ENCODE data around the gene ATP5IF1. TPM values are rescaled to one million over a fixed set of nuclear protein-coding genes. Genes with fewer than 3 reads are reported as not detected.

Gene ATP5IF1
- total RNA-seq, 8 experiments from 2014 or later: 236 to 466 (median 385) TPM

- in situ Hi-C loops (cut with MboI; ENCODE audit: low pct_unique_long_range_greater_than_20kb in 2 of 9, low sequenced_read_pairs in 9 of 9, unreplicated experiment in 9 of 9): no loop called here
- Histone ChIP-seq H3K4me1 (replicated peaks in 1 of 2) (peaks cover 7 to 11% of the 10 kb centered on the region in 2 donors), H3K4me3 (no peak overlapping the region), H3K27ac (no peak overlapping the region)
- WGBS, 10 experiments: 72 to 100% (median 94%) methylated on average over 1 to 12 of the region's 13 CpGs; no CpG with 5 or more reads in 1 of the 10 experiments
- ATAC-seq (replicated peaks in 6 of 8): no peak
Observed at GRCh38 chr1:28244549-28245251, 8.8 kb downstream of the ATP5IF1 start.

- no peak for ATAC-seq (replicated peaks in 6 of 8)
- in situ Hi-C loops (cut with MboI; ENCODE audit: low pct_unique_long_range_greater_than_20kb in 2 of 9, low sequenced_read_pairs in 9 of 9, unreplicated experiment in 9 of 9): no loop called here
- Histone ChIP-seq H3K27ac (no peak overlapping the region), H3K4me1 (replicated peaks in 1 of 2) (peaks cover 7 to 13% of the 10 kb centered on the region in 2 donors), H3K4me3 (peak overlapping the region; percentile 36 to 61 (median 46))
- WGBS, 10 experiments: 0 to 77% (median 40%) methylated on average over 2 to 11 of the region's 11 CpGs
Observed at GRCh38 chr1:28246427-28246832, 10.5 kb downstream of the ATP5IF1 start.

- no peak for ATAC-seq (replicated peaks in 6 of 8)
Observed at GRCh38 chr1:28247612-28248272, 11.8 kb downstream of the ATP5IF1 start.

GRCh38 chr1:28248273-28249012 lies 12.5 kb downstream of the ATP5IF1 start:
- peak overlapping the region in 1 of 2 donors; percentile 0 for H3K27ac ChIP-seq
- peaks cover 7 to 13% of the 10 kb centered on the region in 2 donors for H3K4me1 ChIP-seq (replicated peaks in 1 of 2)
- H3K4me3 ChIP-seq: peak overlapping the region in 4 of 5 donors; percentile 3 to 21 (median 12)
- 0 to 13% (median 2%) methylated on average over 2 to 11 of the region's 12 CpGs; no CpG with 5 or more reads in 1 of the 10 experiments for WGBS, 10 experiments
- in situ Hi-C loops (cut with MboI; ENCODE audit: low pct_unique_long_range_greater_than_20kb in 2 of 9, low sequenced_read_pairs in 9 of 9, unreplicated experiment in 9 of 9): no loop called here
- peak; percentile 7 to 43 (median 12) for ATAC-seq (replicated peaks in 6 of 8)

More at GRCh38 chr1:28247612-28248272, 11.8 kb downstream of the ATP5IF1 start:
- in situ Hi-C loops (cut with MboI; ENCODE audit: low pct_unique_long_range_greater_than_20kb in 2 of 9, low sequenced_read_pairs in 9 of 9, unreplicated experiment in 9 of 9): no loop called here
- Histone ChIP-seq H3K27ac (no peak overlapping the region), H3K4me1 (replicated peaks in 1 of 2) (peaks cover 7 to 13% of the 10 kb centered on the region in 2 donors), H3K4me3 (peak overlapping the region in 3 of 5 donors; percentile 17 to 51 (median 20))
- 20 to 82% (median 64%) methylated on average over 1 to 11 of the region's 11 CpGs for WGBS, 10 experiments

GRCh38 chr1:28249013-28249865 lies 13.3 kb downstream of the ATP5IF1 start:
- H3K4me1 ChIP-seq (replicated peaks in 1 of 2): peaks cover 7 to 13% of the 10 kb centered on the region in 2 donors
- peak overlapping the region in 3 of 5 donors; percentile 11 to 21 (median 12) for H3K4me3 ChIP-seq
- in situ Hi-C loops (cut with MboI; ENCODE audit: low pct_unique_long_range_greater_than_20kb in 2 of 9, low sequenced_read_pairs in 9 of 9, unreplicated experiment in 9 of 9): no loop called here
- H3K27ac ChIP-seq: peak overlapping the region; percentile 55 to 75
- WGBS, 10 experiments: 0 to 40% (median 23%) methylated on average over 1 to 3 of the region's 3 CpGs; no CpG with 5 or more reads in 2 of the 10 experiments
- peak in 5 of 8 experiments; percentile 1 to 30 (median 20) for ATAC-seq (replicated peaks in 6 of 8)

GRCh38 chr1:28249866-28250295 lies 14.0 kb downstream of the ATP5IF1 start:
- peak overlapping the region; percentile 55 to 75 for H3K27ac ChIP-seq
- no peak overlapping the region for H3K4me3 ChIP-seq
- peaks cover 7 to 13% of the 10 kb centered on the region in 2 donors for H3K4me1 ChIP-seq (replicated peaks in 1 of 2)
- peak in 1 of 8 experiments; percentile 11 for ATAC-seq (replicated peaks in 6 of 8)
- in situ Hi-C loops (cut with MboI; ENCODE audit: low pct_unique_long_range_greater_than_20kb in 2 of 9, low sequenced_read_pairs in 9 of 9, unreplicated experiment in 9 of 9): no loop called here
- 3 to 68% (median 31%) methylated on average over 1 to 4 of the region's 4 CpGs; no CpG with 5 or more reads in 3 of the 10 experiments for WGBS, 10 experiments

GRCh38 chr1:28256197-28256827 lies 20.4 kb downstream of the ATP5IF1 start:
- no peak overlapping the region for H3K4me3 ChIP-seq
- H3K4me1 ChIP-seq (replicated peaks in 1 of 2): peaks cover 11 to 17% of the 10 kb centered on the region in 2 donors
- WGBS, 10 experiments: 14 to 100% (median 75%) methylated on average over 1 to 6 of the region's 6 CpGs; no CpG with 5 or more reads in 3 of the 10 experiments
- ATAC-seq (replicated peaks in 6 of 8): no peak
- no peak overlapping the region for H3K27ac ChIP-seq
- in situ Hi-C loops (cut with MboI; ENCODE audit: low pct_unique_long_range_greater_than_20kb in 2 of 9, low sequenced_read_pairs in 9 of 9, unreplicated experiment in 9 of 9): no loop called here

GRCh38 chr1:28257736-28258135 lies 21.8 kb downstream of the ATP5IF1 start:
- peaks cover 23 to 28% of the 10 kb centered on the region in 2 donors for H3K4me1 ChIP-seq (replicated peaks in 1 of 2)
- H3K4me3 ChIP-seq: no peak overlapping the region
- H3K27ac ChIP-seq: no peak overlapping the region
- in situ Hi-C loops (cut with MboI; ENCODE audit: low pct_unique_long_range_greater_than_20kb in 2 of 9, low sequenced_read_pairs in 9 of 9, unreplicated experiment in 9 of 9): no loop called here
- 80 to 100% (median 96%) methylated on average over 1 to 4 of the region's 4 CpGs; no CpG with 5 or more reads in 3 of the 10 experiments for WGBS, 10 experiments
- no peak for ATAC-seq (replicated peaks in 6 of 8)

GRCh38 chr1:28258628-28259251 lies 22.8 kb downstream of the ATP5IF1 start:
- 6 to 100% (median 30%) methylated on average over 1 to 12 of the region's 12 CpGs; no CpG with 5 or more reads in 1 of the 10 experiments for WGBS, 10 experiments
- Histone ChIP-seq H3K4me1 (replicated peaks in 1 of 2) (peaks cover 33 to 36% of the 10 kb centered on the region in 2 donors), H3K4me3 (peak overlapping the region in 3 of 5 donors; percentile 0 to 97 (median 79)), H3K27ac (peak overlapping the region; percentile 68 to 88)
- in situ Hi-C loops (cut with MboI; ENCODE audit: low pct_unique_long_range_greater_than_20kb in 2 of 9, low sequenced_read_pairs in 9 of 9, unreplicated experiment in 9 of 9): no loop called here
- ATAC-seq (replicated peaks in 6 of 8): no peak

GRCh38 chr1:28259252-28259933 lies 23.5 kb downstream of the ATP5IF1 start, which contains the start of gene SESN2:
Gene SESN2, plus strand, starts transcription at chr1:28259518. Its CDS starts 330 bp downstream, at chr1:28259848.
- H3K27ac ChIP-seq: peak within 1 kb of the TSS; percentile 90 to 92
- in situ Hi-C loops (cut with MboI; ENCODE audit: low pct_unique_long_range_greater_than_20kb in 2 of 9, low sequenced_read_pairs in 9 of 9, unreplicated experiment in 9 of 9): no loop called here
- peak within 1 kb of the TSS; percentile 79 to 97 (median 83) for H3K4me3 ChIP-seq
- 0 to 20% (median 1%) methylated on average over 1 to 39 of the region's 76 CpGs; no CpG with 5 or more reads in 5 of the 10 experiments for WGBS, 10 experiments
- peak; percentile 83 to 91 (median 88) for ATAC-seq (replicated peaks in 6 of 8)
- peaks cover 39 to 43% of the 10 kb centered on the region in 2 donors for H3K4me1 ChIP-seq (replicated peaks in 1 of 2)

Measured in motor neuron (in vitro differentiated cells).